GM12878 (cell line): ENCODE results near the gene TBL1XR1. TPM values are rescaled to one million over a fixed set of nuclear protein-coding genes. Genes with fewer than 3 reads are reported as not detected.

Experiments used
- ATAC-seq: fragments of 200-7000 bp; cut with Tn5 transposase; 3 replicates; pipeline ENCODE4 v1.9.1; 2020; ENCODE audit warnings: mild to moderate bottlenecking, moderate library complexity
- BruUV-seq: library from RNA; stranded (reverse); fragments of 400-500 nt; replicated peaks from 2 replicates; lab custom pipeline; 2021; lab: Mats Ljungman, UMichigan
- CTCF ChIA-PET: fragments of 300-600 bp; sonication (Branson Sonifier 250); formaldehyde crosslinking; extraction: SDS; loops from one replicate; lab custom pipeline; 2021; ENCODE audit warnings: inconsistent platforms; lab: Yijun Ruan, JAX
- POLR2A ChIA-PET: fragments of 350-600 bp; formaldehyde crosslinking; extraction: SDS; loops from one replicate; lab custom pipeline; 2021; ENCODE audit warnings: inconsistent platforms; lab: Charles Lee
- RAD21 ChIA-PET: fragments of 300-600 bp; sonication (Branson Sonifier 250); formaldehyde crosslinking; loops from one replicate; lab custom pipeline; 2023; ENCODE audit warnings: antibody characterized with exemption; ENCODE audit not compliant: unreplicated experiment; lab: Charles Lee
- SMC1A ChIA-PET: fragments of 300-600 bp; sonication (Branson Sonifier 250); formaldehyde crosslinking; loops from one replicate; lab custom pipeline; 2023; ENCODE audit not compliant: unreplicated experiment, uncharacterized antibody; lab: Charles Lee
- DNase-seq: peaks from one replicate; pipeline ENCODE4 v3.0.0-alpha.2; 2011; ENCODE audit warnings: low read depth, low spot score
- FAIRE-seq: peaks from 3 replicates; lab custom pipeline; 2011; peaks lifted over from hg19 to GRCh38; lab: Jason Lieb, UNC
- H2AFZ ChIP-seq: 2 replicates; pipeline ENCODE4 v1.6.0; 2011; ENCODE audit warnings: low read depth, low read length, control low read depth; ENCODE audit not compliant: control insufficient read depth
- H3K27ac ChIP-seq: 2 replicates; pipeline ENCODE4 v1.5.1; 2011; ENCODE audit warnings: control low read depth; ENCODE audit not compliant: control insufficient read depth, insufficient read depth
- H3K27me3 ChIP-seq, 2 experiments: replicated peaks in 1 of 2; 2 replicates each; pipeline versions ENCODE4 v1.6.0 to v1.6.1; 2011; ENCODE audit warnings: low read length in 1 of 2; ENCODE audit not compliant: control insufficient read depth in 2 of 2, insufficient read depth in 2 of 2
- H3K36me3 ChIP-seq, 2 experiments: 2 replicates each; pipeline ENCODE4 v1.5.1; 2011; ENCODE audit warnings: low read length in 1 of 2; ENCODE audit not compliant: control insufficient read depth in 2 of 2, insufficient read depth in 2 of 2
- H3K4me1 ChIP-seq: 2 replicates; pipeline ENCODE4 v1.6.1; 2011; ENCODE audit warnings: mild to moderate bottlenecking, low read length, moderate library complexity, mixed read lengths; ENCODE audit not compliant: control insufficient read depth, insufficient read depth
- H3K4me2 ChIP-seq: 2 replicates; pipeline ENCODE4 v1.6.0; 2011; ENCODE audit warnings: control low read depth; ENCODE audit not compliant: control insufficient read depth, insufficient read depth
- H3K4me3 ChIP-seq: fragments of 200-600 bp; sonication (generic); 2 replicates; pipeline ENCODE4 v1.5.1; 2016
- H3K79me2 ChIP-seq: 2 replicates; pipeline ENCODE4 v1.6.0; 2011; ENCODE audit warnings: low read length; ENCODE audit not compliant: control insufficient read depth, insufficient read depth
- H3K9ac ChIP-seq: 2 replicates; pipeline ENCODE4 v1.8.0; 2011; ENCODE audit warnings: low read length, control low read depth, mixed read lengths; ENCODE audit not compliant: control insufficient read depth, insufficient read depth
- H3K9me3 ChIP-seq: replicated peaks from 3 replicates; pipeline ENCODE4 v1.5.1; 2011; ENCODE audit warnings: mild to moderate bottlenecking, low read length; ENCODE audit not compliant: control insufficient read depth, insufficient read depth
- H4K20me1 ChIP-seq: 2 replicates; pipeline ENCODE4 v1.6.0; 2011; ENCODE audit not compliant: control insufficient read depth, insufficient read depth
- BRCA1 ChIP-seq: IDR thresholded peaks from 2 replicates; pipeline ENCODE4 v1.6.1; 2011; ENCODE audit warnings: low read depth, low read length, improper control_type of control experiment
- CHD1 ChIP-seq: IDR thresholded peaks from 2 replicates; pipeline ENCODE4 v1.6.1; 2012; ENCODE audit warnings: low read depth, low read length, improper control_type of control experiment
- FOXK2 ChIP-seq: fragments of 450-650 bp; IDR thresholded peaks from 2 replicates; pipeline ENCODE4 v1.6.1; 2017; ENCODE audit warnings: mild to moderate bottlenecking, moderate library complexity
- GABPA ChIP-seq: IDR thresholded peaks from 2 replicates; pipeline ENCODE4 v1.6.1; 2014; ENCODE audit warnings: antibody characterized with exemption, low read depth, mild to moderate bottlenecking, inconsistent platforms
- HDGF ChIP-seq: fragments of 450-650 bp; IDR thresholded peaks from 2 replicates; pipeline ENCODE4 v1.6.1; 2016; ENCODE audit warnings: antibody characterized with exemption
- IRF3 ChIP-seq: fragments of 450-650 bp; IDR thresholded peaks from 2 replicates; pipeline ENCODE4 v1.6.1; 2014; ENCODE audit warnings: mild to moderate bottlenecking
- JUND ChIP-seq: IDR thresholded peaks from 2 replicates; pipeline ENCODE4 v1.6.1; 2012; ENCODE audit warnings: low read depth, mild to moderate bottlenecking, low read length, improper control_type of control experiment, moderate library complexity
- NFYB ChIP-seq: IDR thresholded peaks from 2 replicates; pipeline ENCODE4 v1.6.1; 2011; ENCODE audit warnings: low read depth, mild to moderate bottlenecking, low read length, improper control_type of control experiment, moderate library complexity; ENCODE audit not compliant: insufficient read depth
- NR2F1 ChIP-seq: fragments of 450-650 bp; conservative IDR thresholded peaks from 2 replicates; pipeline ENCODE4 v1.6.1; 2017; ENCODE audit warnings: mild to moderate bottlenecking
- PBX3 ChIP-seq: IDR thresholded peaks from 2 replicates; pipeline ENCODE4 v1.6.1; 2011; ENCODE audit warnings: mild to moderate bottlenecking, low read depth, low read length, moderate library complexity; ENCODE audit not compliant: insufficient replicate concordance
- RELB ChIP-seq: fragments of 450-650 bp; IDR thresholded peaks from 2 replicates; pipeline ENCODE4 v1.6.1; 2017; ENCODE audit warnings: low read depth, mild to moderate bottlenecking, moderate library complexity
- SIX5 ChIP-seq: IDR thresholded peaks from 2 replicates; pipeline ENCODE4 v1.6.1; 2011; ENCODE audit warnings: mild to moderate bottlenecking, low read depth, low read length, moderate library complexity; ENCODE audit not compliant: severe bottlenecking
- USF2 ChIP-seq: IDR thresholded peaks from 2 replicates; pipeline ENCODE4 v1.6.1; 2011; ENCODE audit warnings: low read depth, low read length, improper control_type of control experiment, borderline replicate concordance
- ZNF592 ChIP-seq: fragments of 450-650 bp; IDR thresholded peaks from 2 replicates; pipeline ENCODE4 v1.6.1; 2017; ENCODE audit warnings: mild to moderate bottlenecking, moderate library complexity
- WGBS: methylation state at CpG from one replicate; pipeline ENCODE4 v1.1.6; 2016; ENCODE audit warnings: low lambda C conversion rate; ENCODE audit not compliant: insufficient replicate concordance, insufficient coverage; ENCODE audit errors: missing lambda C conversion rate; 5-methylcytosine and 5-hydroxymethylcytosine counted together
- in situ Hi-C: fragments of 300-500 bp; cut with MboI; formaldehyde crosslinking; loops from 9 replicates; pipeline ENCODE4 v1.14.3; 2018; ENCODE audit warnings: mixed read lengths
- intact Hi-C: fragments of 100-400 bp; cut with micrococcal nuclease; formaldehyde crosslinking; loops from one replicate; pipeline ENCODE4 v1.14.2; 2022; ENCODE audit not compliant: unreplicated experiment
- polyA plus RNA-seq, 11 experiments: library from polyadenylated mRNA; depleted of rRNA in 4 of 11; unstranded in 6 of 11; stranded (reverse) in 5 of 11; fragments of >200 nt; fragmentation: Nextera tagmentation in 4 of 11; fragmentation: Illumina TruSeq in 1 of 11; extraction: Ambion mirVana in 4 of 11; extraction: Trizol in 1 of 11; gene quantifications; 1 replicate in 1 of 11; 2 replicates in 10 of 11; pipeline versions ENCODE4 v1.2.1 to v1.2.3, GENCODE V29; 2011 to 2016; ENCODE audit warnings: inconsistent platforms in 2 of 11, missing spikeins in 2 of 11, low read depth in 1 of 11
- total RNA-seq, 4 experiments: library from RNA; depleted of rRNA in 3 of 4; stranded (reverse); fragments of >200 nt in 3 of 4; fragmentation: Illumina TruSeq in 1 of 4; extraction: Trizol in 1 of 4; gene quantifications; 2 replicates each; pipeline versions ENCODE4 v1.2.1 to v1.2.3, GENCODE V29; 2013 to 2021

TBL1XR1 gene
- total and polyA plus RNA-seq, 10 of the 15 experiments (the other 5 are each of a cell fraction or from before 2014, with no cell fraction given) = 13.0 to 115 (median 60.4) TPM

GRCh38 chr3:177057768-177058167 lies 139.5 kb downstream of the TBL1XR1 start:
- DNase-seq (peak; percentile 60), FAIRE-seq (no peak), ATAC-seq (peak; percentile 94)
- ChIA-PET RAD21 (interaction anchor here (1.5 to 1.6 kb wide), 2 partner anchors 48 to 138 kb away, joined by 4 to 7 read pairs; no protein-coding TSS in a partner anchor), POLR2A (no interaction called here), CTCF (interaction anchor here (0.5 to 1.1 kb wide), 2 partner anchors 11 to 176 kb away, joined by 3 to 4 read pairs; no protein-coding TSS in a partner anchor), SMC1A (interaction anchor here (0.7 to 2.6 kb wide), 11 partner anchors 11 to 589 kb away, joined by 3 to 13 read pairs (median 4); no protein-coding TSS in a partner anchor)
- H3K27ac ChIP-seq = peak overlapping the region; percentile 42; the same call in 1 of the 2 replicates
- H3K79me2 ChIP-seq = peaks cover 13% of the 10 kb centered on the region
- no peaks in the 10 kb centered on the region for H3K9me3 ChIP-seq
- H3K36me3 ChIP-seq = no peaks in the 10 kb centered on the region
- H3K4me2 ChIP-seq = peak overlapping the region; percentile 63
- H3K4me3 ChIP-seq = no peak overlapping the region
- no peaks in the 10 kb centered on the region for H4K20me1 ChIP-seq
- H3K4me1 ChIP-seq = peaks cover 13% of the 10 kb centered on the region; the same call in 1 of the 2 replicates
- intact Hi-C loops = loop anchor here (5.0 to 10.0 kb wide), 2 partner anchors 540 to 617 kb away; no protein-coding TSS in a partner anchor
- 1% methylated on average over 4 of the region's 4 CpGs for WGBS
- H2AFZ ChIP-seq = peak overlapping the region; percentile 15; the same call in 1 of the 2 replicates
- peak overlapping the region; percentile 22; the same call in 1 of the 2 replicates for H3K9ac ChIP-seq
- H3K27me3 ChIP-seq = no peaks in the 10 kb centered on the region
- in situ Hi-C loops = loop anchor here (5.0 kb wide), 2 partner anchors 295 to 725 kb away; no protein-coding TSS in a partner anchor
- no TSS peak for BruUV-seq
- TF ChIP-seq CHD1 (no peak), BRCA1 (no peak), SIX5 (no peak), USF2 (no peak), HDGF (no peak), NFYB (no peak), NR2F1 (no peak), IRF3 (no peak), RELB (no peak), PBX3 (no peak), ZNF592 (no peak), JUND (no peak), FOXK2 (no peak), GABPA (no peak)
